H1 (cell line): ENCODE data around the gene MPP2. TPM values are rescaled to one million over a fixed set of nuclear protein-coding genes. Genes with fewer than 3 reads are reported as not detected.

Experiments
- BACH1 ChIP-seq: IDR thresholded peaks from 2 replicates; pipeline ENCODE4 v1.6.1; 2012; ENCODE audit warnings: low read length, improper control_type of control experiment
- CTBP2 ChIP-seq: IDR thresholded peaks from 2 replicates; pipeline ENCODE4 v1.7.0; 2011; ENCODE audit warnings: borderline replicate concordance, mild to moderate bottlenecking, moderate library complexity, mixed read lengths, low read length; ENCODE audit not compliant: insufficient read depth, insufficient read length
- CTCF ChIP-seq, 3 experiments: IDR thresholded peaks; 1 replicate in 2 of 3; 2 replicates in 1 of 3; pipeline versions ENCODE4 v1.5.1 to v1.6.1; 2011; ENCODE audit warnings: low read length in 3 of 3, mild to moderate bottlenecking in 3 of 3, inconsistent platforms in 2 of 3, low read depth in 1 of 3, moderate library complexity in 1 of 3; ENCODE audit not compliant: insufficient read depth in 1 of 3; ENCODE audit errors: control extremely low read depth in 1 of 3
- HDAC2 ChIP-seq, 2 experiments: fragments of 300-600 bp in 1 of 2; sonication (generic) in 1 of 2; IDR thresholded peaks; 2 replicates each; pipeline ENCODE4 v1.6.1; 2011 to 2012; ENCODE audit warnings: low read depth in 2 of 2, low read length in 2 of 2, mild to moderate bottlenecking in 2 of 2, moderate library complexity in 2 of 2, borderline replicate concordance in 1 of 2, inconsistent platforms in 1 of 2
- MAFK ChIP-seq: IDR thresholded peaks from 2 replicates; pipeline ENCODE4 v1.6.1; 2012; ENCODE audit warnings: low read depth, mild to moderate bottlenecking, improper control_type of control experiment, low read length
- NANOG ChIP-seq: IDR thresholded peaks from 2 replicates; pipeline ENCODE4 v1.6.1; 2011; ENCODE audit warnings: low read length, low read depth, mild to moderate bottlenecking, inconsistent platforms; ENCODE audit not compliant: insufficient read depth, poor library complexity, severe bottlenecking
- RAD21 ChIP-seq, 2 experiments: IDR thresholded peaks in 1 of 2; conservative IDR thresholded peaks in 1 of 2; 2 replicates each; pipeline ENCODE4 v1.6.1; 2011; ENCODE audit warnings: low read depth in 2 of 2, low read length in 2 of 2, improper control_type of control experiment in 1 of 2, inconsistent platforms in 1 of 2, mild to moderate bottlenecking in 1 of 2, moderate library complexity in 1 of 2
- RFX5 ChIP-seq: IDR thresholded peaks from 2 replicates; pipeline ENCODE4 v1.6.1; 2011; ENCODE audit warnings: low read depth, low read length, improper control_type of control experiment, borderline replicate concordance
- SP2 ChIP-seq: IDR thresholded peaks from 2 replicates; pipeline ENCODE4 v1.6.1; 2012; ENCODE audit warnings: mild to moderate bottlenecking, low read length, inconsistent platforms
- SUZ12 ChIP-seq: fragments of 200-600 bp; sonication (generic); IDR thresholded peaks from 2 replicates; pipeline ENCODE4 v1.6.1; 2012; ENCODE audit warnings: mild to moderate bottlenecking, inconsistent platforms, low read length, moderate library complexity, mixed read lengths
- USF2 ChIP-seq: IDR thresholded peaks from 2 replicates; pipeline ENCODE4 v1.6.1; 2011; ENCODE audit warnings: low read length, improper control_type of control experiment
- polyA plus RNA-seq, 7 experiments: library from polyadenylated mRNA; depleted of rRNA in 3 of 7; stranded (reverse) in 5 of 7; unstranded in 2 of 7; fragments of >200 nt in 5 of 7; fragments of 200-250 nt in 2 of 7; gene quantifications; 1 replicate in 5 of 7; 2 replicates in 1 of 7; 4 replicates in 1 of 7; pipeline versions ENCODE4 v1.2.1 to v1.2.3, GENCODE V29; 2011 to 2013; ENCODE audit warnings: missing spikeins in 2 of 7, mixed read lengths in 2 of 7
- total RNA-seq: library from RNA; stranded (reverse); fragmentation: NEBNext Ultra II Directional; extraction: Animal tissue kit (Norgen Biotek cat#: 25700); gene quantifications from 2 replicates; pipeline ENCODE4 v1.2.1, GENCODE V29; 2021

Gene MPP2
- total and polyA plus RNA-seq, 2 of the 8 experiments (the other 6 are each of a cell fraction or from before 2014, with no cell fraction given): 30.9 to 34.1 TPM

- TF ChIP-seq CTCF (IDR thresholded peaks at IDR 0.05; ENCODE audit: control extremely low read depth in 1 of 3, insufficient read depth in 1 of 3, low read depth in 1 of 3, low read length in 3 of 3) (no peak), CTBP2 (no peak), HDAC2 (IDR thresholded peaks at IDR 0.05; ENCODE audit: borderline replicate concordance in 1 of 2, low read depth in 2 of 2, low read length in 2 of 2) (0 out of 4 replicates have a peak, but pooled peaks of 1 of the 2 experiments have one; percentile 41), BACH1 (0 out of 2 replicates have a peak, but pooled peaks have one; percentile 14), SUZ12 (no peak), RFX5 (no peak), MAFK (no peak), RAD21 (IDR thresholded peaks at IDR 0.05 in 1 of 2, conservative IDR thresholded peaks at IDR 0.05 in 1 of 2; ENCODE audit: low read depth in 2 of 2, low read length in 2 of 2) (no peak), USF2 (no peak), SP2 (peak; percentile 49; the same call in 1 of the 2 replicates), NANOG (no peak)
These were observed 7.0 kb downstream of the MPP2 start (continued) for GRCh38 chr17:43900183-43900857.
